Loucy (cell line): ENCODE measurements around the gene SAG.

ENCODE experiments used
- H2AFZ ChIP-seq: fragments of 200-600 bp; sonication (generic); 2 replicates; pipeline ENCODE4 v1.6.0; 2016; ENCODE audit warnings: antibody characterized with exemption, mild to moderate bottlenecking, low read length, moderate library complexity
- H3F3A ChIP-seq: fragments of 200-600 bp; 2 replicates; pipeline ENCODE4 v1.6.0; 2016; ENCODE audit warnings: antibody characterized with exemption, low read depth, mild to moderate bottlenecking
- H3K27me3 ChIP-seq: fragments of 200-600 bp; sonication (generic); 2 replicates; pipeline ENCODE4 v1.6.1; 2014; ENCODE audit warnings: low read length, mild to moderate bottlenecking; ENCODE audit not compliant: insufficient read depth, poor library complexity, severe bottlenecking
- H3K36me3 ChIP-seq: fragments of 200-600 bp; sonication (generic); 2 replicates; pipeline ENCODE4 v1.6.1; 2016; ENCODE audit warnings: low read length; ENCODE audit not compliant: insufficient read depth
- H3K4me1 ChIP-seq: fragments of 200-600 bp; sonication (generic); 2 replicates; pipeline ENCODE4 v1.5.1; 2014; ENCODE audit warnings: low read length, mild to moderate bottlenecking; ENCODE audit not compliant: insufficient read depth, poor library complexity, severe bottlenecking
- H3K4me2 ChIP-seq: fragments of 200-600 bp; sonication (generic); 2 replicates; pipeline ENCODE4 v1.6.0; 2014; ENCODE audit warnings: antibody characterized with exemption, low read length, low read depth, mild to moderate bottlenecking; ENCODE audit not compliant: poor library complexity, severe bottlenecking
- H3K4me3 ChIP-seq: fragments of 200-600 bp; sonication (generic); 2 replicates; pipeline ENCODE4 v1.5.1; 2014; ENCODE audit warnings: low read length, mild to moderate bottlenecking, mixed read lengths; ENCODE audit not compliant: poor library complexity, severe bottlenecking
- H3K79me2 ChIP-seq: fragments of 200-600 bp; sonication (generic); 2 replicates; pipeline ENCODE4 v1.6.1; 2014; ENCODE audit warnings: low read length; ENCODE audit not compliant: insufficient read depth
- H3K9ac ChIP-seq: fragments of 200-600 bp; sonication (generic); 2 replicates; pipeline ENCODE4 v1.6.0; 2014; ENCODE audit warnings: mild to moderate bottlenecking, low read depth, low read length, moderate library complexity; ENCODE audit not compliant: poor library complexity, severe bottlenecking
- H3K9me2 ChIP-seq: fragments of 200-600 bp; sonication (generic); replicated peaks from 2 replicates; pipeline ENCODE4 v1.6.1; 2016; ENCODE audit warnings: low read depth, low read length, mixed read lengths
- H3K9me3 ChIP-seq: fragments of 200-600 bp; sonication (generic); 2 replicates; pipeline ENCODE4 v1.6.1; 2014; ENCODE audit warnings: mild to moderate bottlenecking, antibody characterized with exemption, low read length, low read depth; ENCODE audit not compliant: insufficient read depth
- H4K20me1 ChIP-seq: fragments of 200-600 bp; sonication (generic); 2 replicates; pipeline ENCODE4 v1.6.0; 2014; ENCODE audit warnings: antibody characterized with exemption, low read length, mild to moderate bottlenecking; ENCODE audit not compliant: insufficient read depth, poor library complexity, severe bottlenecking
- CTCF ChIP-seq: fragments of 200-600 bp; sonication (generic); conservative IDR thresholded peaks from 2 replicates; pipeline ENCODE4 v1.5.1; 2014; ENCODE audit warnings: mild to moderate bottlenecking, antibody characterized with exemption, low read length
- EZH2phosphoT487 ChIP-seq: fragments of 200-600 bp; IDR thresholded peaks from 2 replicates; pipeline ENCODE4 v1.6.1; 2018; ENCODE audit warnings: antibody characterized with exemption, mild to moderate bottlenecking, moderate library complexity, borderline replicate concordance

The SAG gene

GRCh38 chr2:233287871-233288270, 19.7 kb upstream of the SAG start:
- Histone ChIP-seq H3F3A (no peaks in the 10 kb centered on the region), H2AFZ (no peak overlapping the region), H3K4me1 (no peaks in the 10 kb centered on the region), H3K4me3 (no peak overlapping the region), H3K9me2 (no peaks in the 10 kb centered on the region), H4K20me1 (no peaks in the 10 kb centered on the region), H3K9me3 (no peaks in the 10 kb centered on the region), H3K4me2 (no peak overlapping the region), H3K9ac (no peak overlapping the region), H3K79me2 (0 out of 2 replicates have a peak, but pooled peaks cover 4% of the 10 kb centered on the region), H3K36me3 (peaks cover 85% of the 10 kb centered on the region), H3K27me3 (no peaks in the 10 kb centered on the region)
- no peak for TF ChIP-seq CTCF
- no peak for TF ChIP-seq EZH2phosphoT487

GRCh38 chr2:233288663-233289062, 19.0 kb upstream of the SAG start:
- no peak overlapping the region for H3K4me2 ChIP-seq
- no peaks in the 10 kb centered on the region for H3F3A ChIP-seq
- no peak overlapping the region for H3K4me3 ChIP-seq
- no peak overlapping the region for H3K9ac ChIP-seq
- no peaks in the 10 kb centered on the region for H4K20me1 ChIP-seq
- no peaks in the 10 kb centered on the region for H3K27me3 ChIP-seq
- no peak overlapping the region for H2AFZ ChIP-seq
- no peak for TF ChIP-seq EZH2phosphoT487
- TF ChIP-seq CTCF, result no peak
- peaks cover 86% of the 10 kb centered on the region for H3K36me3 ChIP-seq
- no peaks in the 10 kb centered on the region for H3K9me2 ChIP-seq
- H3K4me1 ChIP-seq, result no peaks in the 10 kb centered on the region
- H3K9me3 ChIP-seq, result no peaks in the 10 kb centered on the region
- 0 out of 2 replicates have a peak, but pooled peaks cover 4% of the 10 kb centered on the region for H3K79me2 ChIP-seq

GRCh38 chr2:233289648-233290047, 18.0 kb upstream of the SAG start:
- no peaks in the 10 kb centered on the region for H3K9me2 ChIP-seq
- H3K27me3 ChIP-seq, result no peaks in the 10 kb centered on the region
- H3K9ac ChIP-seq, result no peak overlapping the region
- no peak overlapping the region for H3K4me2 ChIP-seq
- H4K20me1 ChIP-seq, result no peaks in the 10 kb centered on the region
- H3K4me3 ChIP-seq, result no peak overlapping the region
- TF ChIP-seq CTCF (no peak), EZH2phosphoT487 (no peak)
- H3K9me3 ChIP-seq, result no peaks in the 10 kb centered on the region
- H3K36me3 ChIP-seq, result peaks cover 94% of the 10 kb centered on the region
- H3K79me2 ChIP-seq, result 0 out of 2 replicates have a peak, but pooled peaks cover 4% of the 10 kb centered on the region
- H3K4me1 ChIP-seq, result no peaks in the 10 kb centered on the region
- no peaks in the 10 kb centered on the region for H3F3A ChIP-seq
- no peak overlapping the region for H2AFZ ChIP-seq
